CD8-positive, alpha-beta memory T cell (primary cell): ENCODE data around the gene IQUB. TPM values are rescaled to one million over a fixed set of nuclear protein-coding genes. Genes with fewer than 3 reads are reported as not detected.

Source experiments
- CTCF ChIA-PET: fragments of 350-600 bp; sonication (Branson Sonifier 250); formaldehyde crosslinking; loops from one replicate; lab custom pipeline; 2021; ENCODE audit warnings: antibody characterized with exemption; lab: Charles Lee
- POLR2A ChIA-PET: fragments of 350-600 bp; sonication (Branson Sonifier 250); formaldehyde crosslinking; loops from one replicate; lab custom pipeline; 2021; ENCODE audit warnings: antibody characterized with exemption; lab: Charles Lee
- DNase-seq, 5 donors: peaks; one replicate each; pipeline versions ENCODE4 v3.0.0 to v3.0.0-alpha.2; 2020 to 2022; ENCODE audit warnings: mixed read lengths in 1 of 5
- H3K27ac ChIP-seq: one replicate; pipeline ENCODE4 v1.7.0; 2013; ENCODE audit warnings: low read depth, mild to moderate bottlenecking, low read length, moderate library complexity
- H3K27me3 ChIP-seq: 2 replicates; pipeline ENCODE4 v1.7.0; 2013; ENCODE audit warnings: low read length, mild to moderate bottlenecking; ENCODE audit not compliant: insufficient read depth, poor library complexity, severe bottlenecking
- H3K36me3 ChIP-seq: 2 replicates; pipeline ENCODE4 v1.7.0; 2013; ENCODE audit warnings: mild to moderate bottlenecking, low read length, moderate library complexity; ENCODE audit not compliant: insufficient read depth
- H3K4me1 ChIP-seq: 2 replicates; pipeline ENCODE4 v1.7.0; 2013; ENCODE audit warnings: mild to moderate bottlenecking, low read length, moderate library complexity; ENCODE audit not compliant: insufficient read depth
- H3K4me3 ChIP-seq: 2 replicates; pipeline ENCODE4 v1.7.0; 2013; ENCODE audit warnings: mild to moderate bottlenecking, low read length
- H3K9me3 ChIP-seq: 2 replicates; pipeline ENCODE4 v1.7.0; 2013; ENCODE audit warnings: mild to moderate bottlenecking, low read length
- H3K27ac Mint-ChIP-seq, 8 donors: one replicate each; pipeline ENCODE4 v1.8.0; 2020 to 2021; ENCODE audit warnings: mixed read lengths in 8 of 8, mild to moderate bottlenecking in 6 of 8, inconsistent platforms in 3 of 8, moderate library complexity in 3 of 8
- H3K27me3 Mint-ChIP-seq, 2 donors: one replicate each; pipeline ENCODE4 v1.8.0; 2020 to 2021; ENCODE audit warnings: mixed read lengths in 2 of 2, mild to moderate bottlenecking in 1 of 2, moderate library complexity in 1 of 2
- H3K36me3 Mint-ChIP-seq, 3 donors: one replicate each; pipeline ENCODE4 v1.8.0; 2020 to 2021; ENCODE audit warnings: mixed read lengths in 3 of 3, inconsistent platforms in 1 of 3, mild to moderate bottlenecking in 1 of 3
- H3K4me1 Mint-ChIP-seq, 3 donors: one replicate each; pipeline ENCODE4 v1.8.0; 2020 to 2021; ENCODE audit warnings: mixed read lengths in 3 of 3, inconsistent platforms in 1 of 3, mild to moderate bottlenecking in 1 of 3
- H3K4me3 Mint-ChIP-seq, 7 donors: one replicate each; pipeline ENCODE4 v1.8.0; 2020 to 2021; ENCODE audit warnings: mixed read lengths in 7 of 7, mild to moderate bottlenecking in 6 of 7, moderate library complexity in 4 of 7, inconsistent platforms in 2 of 7
- H3K9me3 Mint-ChIP-seq, 5 donors: one replicate each; pipeline ENCODE4 v1.8.0; 2020 to 2022; ENCODE audit warnings: mixed read lengths in 5 of 5, mild to moderate bottlenecking in 3 of 5, moderate library complexity in 2 of 5, inconsistent platforms in 1 of 5
- polyA plus RNA-seq: library from polyadenylated mRNA; unstranded; fragments of 300-500 nt; fragmentation: Illumina TruSeq; gene quantifications from one replicate; pipeline ENCODE4 v1.2.3, GENCODE V29; 2021
- total RNA-seq, 2 experiments: library from RNA; stranded (reverse); gene quantifications; one replicate each; pipeline ENCODE4 v1.2.3, GENCODE V29; 2021

The IQUB gene
- total and polyA plus RNA-seq, 3 experiments from 2014 or later, result 0.08 TPM; not detected in 2

DNA sequence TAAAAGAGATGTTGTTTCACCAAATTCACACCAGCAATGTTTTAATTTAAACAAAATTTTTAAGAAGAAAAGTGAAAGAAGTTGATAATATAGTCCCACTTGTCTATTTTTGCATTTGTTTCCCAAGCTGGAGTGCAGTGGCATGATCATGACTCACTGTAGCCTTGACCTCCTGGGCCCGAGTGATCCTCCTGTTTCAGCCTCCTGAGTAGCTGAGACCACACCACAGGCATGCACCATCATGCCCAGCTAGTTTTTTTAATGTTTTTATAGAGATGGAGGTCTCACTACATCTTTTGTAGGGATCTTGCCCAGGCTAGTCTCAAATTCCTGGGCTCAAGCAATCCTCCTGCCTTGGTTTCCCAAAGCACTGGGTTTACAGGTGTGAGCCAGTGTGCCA is 37.3 kb upstream of the IQUB start:
- Histone ChIP-seq H3K4me3 (no peak overlapping the region), H3K4me1 (no peaks in the 10 kb centered on the region), H3K27me3 (no peaks in the 10 kb centered on the region), H3K36me3 (no peaks in the 10 kb centered on the region), H3K27ac (no peak overlapping the region), H3K9me3 (no peaks in the 10 kb centered on the region)
- peaks cover 4 to 11% of the 10 kb centered on the region in 2 donors for H3K27me3 Mint-ChIP-seq
- H3K4me1 Mint-ChIP-seq, result no peaks in the 10 kb centered on the region
- no peaks in the 10 kb centered on the region for H3K36me3 Mint-ChIP-seq
- CTCF ChIA-PET, result no interaction called here
- no peak for DNase-seq
- no peak overlapping the region for H3K27ac Mint-ChIP-seq
- POLR2A ChIA-PET, result no interaction called here
- H3K4me3 Mint-ChIP-seq, result no peak overlapping the region
- no peaks in the 10 kb centered on the region for H3K9me3 Mint-ChIP-seq

- H3K4me3 ChIP-seq, result no peak overlapping the region
Observed at GRCh38 chr7:123571187-123571586, 36.8 kb upstream of the IQUB start.

GRCh38 chr7:123570390-123571182 is 36.2 kb upstream of the IQUB start:
- no peak overlapping the region for H3K27ac ChIP-seq
- Mint-ChIP-seq H3K4me1 (no peaks in the 10 kb centered on the region), H3K9me3 (no peaks in the 10 kb centered on the region), H3K4me3 (no peak overlapping the region), H3K27me3 (peaks cover 1 to 8% of the 10 kb centered on the region in 2 donors), H3K27ac (no peak overlapping the region), H3K36me3 (no peaks in the 10 kb centered on the region)
- H3K27me3 ChIP-seq, result no peaks in the 10 kb centered on the region
- CTCF ChIA-PET, result no interaction called here
- no peaks in the 10 kb centered on the region for H3K36me3 ChIP-seq
- no peaks in the 10 kb centered on the region for H3K9me3 ChIP-seq
- no peaks in the 10 kb centered on the region for H3K4me1 ChIP-seq
- DNase-seq, result no peak
- POLR2A ChIA-PET, result no interaction called here
- no peak overlapping the region for H3K4me3 ChIP-seq

More at GRCh38 chr7:123571187-123571586, 36.8 kb upstream of the IQUB start:
- Mint-ChIP-seq H3K4me3 (no peak overlapping the region), H3K27ac (no peak overlapping the region), H3K4me1 (no peaks in the 10 kb centered on the region), H3K9me3 (no peaks in the 10 kb centered on the region), H3K36me3 (no peaks in the 10 kb centered on the region), H3K27me3 (peaks cover 3 to 6% of the 10 kb centered on the region in 2 donors)
- no peaks in the 10 kb centered on the region for H3K36me3 ChIP-seq
- H3K4me1 ChIP-seq, result no peaks in the 10 kb centered on the region
- no peak for DNase-seq
- no peaks in the 10 kb centered on the region for H3K9me3 ChIP-seq
- ChIA-PET CTCF (no interaction called here), POLR2A (no interaction called here)
- H3K27me3 ChIP-seq, result no peaks in the 10 kb centered on the region
- H3K27ac ChIP-seq, result no peak overlapping the region

DNA sequence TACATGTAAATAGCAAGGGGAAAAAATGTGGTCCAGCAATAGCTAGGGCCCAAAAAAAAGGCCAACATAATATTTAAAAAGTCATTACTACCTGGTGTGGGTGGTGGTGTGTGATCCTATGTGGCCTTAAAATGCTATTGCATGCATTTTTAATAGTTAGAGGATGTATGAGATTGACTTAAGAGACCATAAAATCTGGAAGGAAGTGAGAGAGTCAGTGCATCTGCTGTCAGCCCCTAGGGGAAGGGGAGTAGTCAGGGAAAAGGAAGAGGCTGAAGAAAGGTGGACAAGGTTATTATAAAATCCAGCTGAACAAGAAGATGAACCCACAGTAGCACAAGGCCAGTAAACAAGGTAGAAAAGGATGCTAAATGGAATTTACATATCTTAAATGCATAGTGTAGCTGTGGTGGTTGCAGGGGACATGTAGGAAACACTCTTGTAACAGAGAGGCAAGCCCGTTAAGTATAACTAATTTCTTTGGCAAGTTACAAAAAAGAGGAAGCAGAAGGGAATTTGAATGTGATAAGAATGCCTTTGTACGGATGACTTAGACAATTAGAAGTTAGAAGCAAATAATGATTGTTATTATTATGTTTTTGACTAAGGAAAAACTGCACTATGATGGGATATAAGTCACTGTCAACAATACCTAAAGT is 35.1 kb upstream of the IQUB start:
- Mint-ChIP-seq H3K27me3 (peaks cover 1 to 10% of the 10 kb centered on the region in 2 donors), H3K36me3 (no peaks in the 10 kb centered on the region), H3K27ac (peak overlapping the region in 1 of 8 donors; percentile 0), H3K4me1 (no peaks in the 10 kb centered on the region), H3K9me3 (no peaks in the 10 kb centered on the region), H3K4me3 (no peak overlapping the region)
- H3K36me3 ChIP-seq, result no peaks in the 10 kb centered on the region
- no peak overlapping the region for H3K27ac ChIP-seq
- H3K4me3 ChIP-seq, result no peak overlapping the region
- H3K4me1 ChIP-seq, result no peaks in the 10 kb centered on the region
- DNase-seq, result no peak
- no peaks in the 10 kb centered on the region for H3K27me3 ChIP-seq
- ChIA-PET POLR2A (no interaction called here), CTCF (no interaction called here)
- no peaks in the 10 kb centered on the region for H3K9me3 ChIP-seq

GRCh38 chr7:123562121-123562520 is 27.7 kb upstream of the IQUB start:
- Histone ChIP-seq H3K36me3 (no peaks in the 10 kb centered on the region), H3K4me1 (peaks cover 9% of the 10 kb centered on the region), H3K4me3 (no peak overlapping the region), H3K27ac (no peak overlapping the region), H3K9me3 (no peaks in the 10 kb centered on the region), H3K27me3 (no peaks in the 10 kb centered on the region)
- peaks cover 0 to 11% of the 10 kb centered on the region in 2 donors for H3K27me3 Mint-ChIP-seq
- no peaks in the 10 kb centered on the region for H3K36me3 Mint-ChIP-seq
- no peak for DNase-seq
- ChIA-PET CTCF (interaction anchor here (1.0 kb wide), 1 partner anchor 68 kb away, joined by 3 read pairs; no protein-coding TSS in a partner anchor), POLR2A (no interaction called here)
- no peak overlapping the region for H3K27ac Mint-ChIP-seq
- H3K9me3 Mint-ChIP-seq, result no peaks in the 10 kb centered on the region
- H3K4me1 Mint-ChIP-seq, result no peaks in the 10 kb centered on the region
- peak overlapping the region in 1 of 7 donors; percentile 33 for H3K4me3 Mint-ChIP-seq

DNA sequence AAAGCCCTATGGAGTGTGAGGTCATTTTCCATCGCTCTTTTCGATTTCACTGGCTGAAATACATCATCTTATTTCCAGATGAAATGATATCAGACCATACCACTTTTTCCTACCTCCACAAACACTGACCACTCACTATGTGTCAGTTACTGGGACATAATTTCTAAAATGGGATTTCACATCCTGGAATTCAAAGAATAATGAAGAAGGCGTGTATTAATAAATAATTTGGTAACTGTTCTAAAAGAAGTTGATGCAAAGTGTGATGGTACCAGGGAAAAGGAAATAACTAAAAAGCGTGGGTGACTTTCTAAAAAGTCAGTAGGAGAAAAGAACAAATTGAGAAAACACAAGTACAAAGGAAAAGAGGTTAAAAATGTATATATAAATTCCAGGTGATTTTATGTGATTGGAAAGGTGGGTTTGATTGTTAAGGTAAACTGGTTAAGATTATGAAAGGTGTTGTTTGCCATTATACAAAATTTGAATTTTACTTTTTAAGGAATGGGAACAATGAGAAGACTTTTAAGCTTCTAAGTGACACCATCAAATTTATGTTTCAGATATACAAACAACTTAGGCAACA is 24.0 kb upstream of the IQUB start:
- Mint-ChIP-seq H3K4me3 (no peak overlapping the region), H3K9me3 (no peaks in the 10 kb centered on the region), H3K36me3 (peaks cover 0 to 5% (median under 1%) of the 10 kb centered on the region in 3 donors), H3K27ac (no peak overlapping the region), H3K27me3 (peaks cover 0 to 3% of the 10 kb centered on the region in 2 donors), H3K4me1 (peaks cover 6% of the 10 kb centered on the region in 3 donors)
- H3K27me3 ChIP-seq, result no peaks in the 10 kb centered on the region
- H3K4me3 ChIP-seq, result peak overlapping the region; percentile 95
- H3K27ac ChIP-seq, result peak overlapping the region; percentile 90
- H3K4me1 ChIP-seq, result peaks cover 32% of the 10 kb centered on the region
- DNase-seq, result no peak
- H3K36me3 ChIP-seq, result no peaks in the 10 kb centered on the region
- CTCF ChIA-PET, result interaction anchor here (1.3 to 1.6 kb wide), 2 partner anchors 9 to 64 kb away, joined by 4 to 5 read pairs; no protein-coding TSS in a partner anchor
- no peaks in the 10 kb centered on the region for H3K9me3 ChIP-seq
- POLR2A ChIA-PET, result interaction anchor here (1.6 kb wide), 2 partner anchors 23 to 191 kb away, joined by 15 to 16 read pairs; partner anchors contain the start of genes IQUB and WASL

- H3K9me3 ChIP-seq, result no peaks in the 10 kb centered on the region
- Mint-ChIP-seq H3K36me3 (peaks cover 7 to 13% (median 8%) of the 10 kb centered on the region in 3 donors), H3K4me3 (no peak within 1 kb of the TSS), H3K4me1 (peaks cover 13 to 14% (median 13%) of the 10 kb centered on the region in 3 donors), H3K27me3 (peaks cover 0 to 3% of the 10 kb centered on the region in 2 donors), H3K9me3 (no peaks in the 10 kb centered on the region), H3K27ac (no peak within 1 kb of the TSS)
- POLR2A ChIA-PET, result interaction anchor here (1.6 kb wide), 2 partner anchors 22 to 191 kb away, joined by 15 to 16 read pairs; partner anchors contain the start of genes IQUB and WASL
- DNase-seq, result peak; percentile 91 to 99 (median 97)
- H3K36me3 ChIP-seq, result no peaks in the 10 kb centered on the region
- no peaks in the 10 kb centered on the region for H3K27me3 ChIP-seq
- H3K27ac ChIP-seq, result peak within 1 kb of the TSS; percentile 90
- CTCF ChIA-PET, result interaction anchor here (0.9 to 1.6 kb wide), 4 partner anchors 10 to 191 kb away, joined by 3 to 5 read pairs (median 4); partner anchors contain the start of gene WASL
- H3K4me3 ChIP-seq, result peak within 1 kb of the TSS; percentile 95
- H3K4me1 ChIP-seq, result peaks cover 32% of the 10 kb centered on the region
Observed at GRCh38 chr7:123557398-123558288, 23.2 kb upstream of the IQUB start, which contains the start of gene NDUFA5. TSS of gene NDUFA5 (minus strand) at chr7:123557818. CDS start at chr7:123557795, 23 bp downstream.
